K562 (cell line): ENCODE measurements around the gene PRKCB. TPM values are rescaled to one million over a fixed set of nuclear protein-coding genes. Genes with fewer than 3 reads are reported as not detected.

Experiments
- ATAC-seq: fragments of 200-7000 bp; cut with Tn5 transposase; 3 replicates; pipeline ENCODE4 v1.9.1; 2020; ENCODE audit warnings: moderate library complexity
- BruUV-seq: library from RNA; stranded (reverse); fragments of 400-500 nt; replicated peaks from 2 replicates; lab custom pipeline; 2021; lab: Mats Ljungman, UMichigan
- CTCF ChIA-PET: fragments of 300-600 bp; formaldehyde crosslinking; extraction: SDS; loops from one replicate; lab custom pipeline; 2021; ENCODE audit warnings: low intra/inter-chr PET ratio; lab: Yijun Ruan, JAX
- POLR2A ChIA-PET: fragments of 300-600, 350-650 bp; sonication (Branson Sonifier 250); formaldehyde crosslinking; extraction: SDS; loops from one replicate; lab custom pipeline; 2021; ENCODE audit warnings: antibody characterized with exemption, inconsistent platforms; lab: Yijun Ruan, JAX
- DNase-seq, 4 experiments: peaks; one replicate each; pipeline versions ENCODE4 v3.0.0 to v3.0.0-alpha.2; 2011 to 2018; ENCODE audit warnings: low spot score in 3 of 4, mixed read lengths in 3 of 4; ENCODE audit errors: extremely low read depth in 1 of 4
- FAIRE-seq: peaks from 2 replicates; lab custom pipeline; 2011; peaks lifted over from hg19 to GRCh38; lab: Jason Lieb, UNC
- H2AFZ ChIP-seq: 2 replicates; pipeline ENCODE4 v1.6.0; 2011; ENCODE audit warnings: low read depth, low read length, control low read depth, inconsistent platforms
- H3K27ac ChIP-seq: fragments of 200-600 bp; 3 replicates; pipeline ENCODE4 v1.8.0; 2011; ENCODE audit warnings: low read depth, mild to moderate bottlenecking, control low read depth, inconsistent platforms, low read length, moderate library complexity, mixed read lengths; ENCODE audit errors: extremely low read depth
- H3K27me3 ChIP-seq, 2 experiments: fragments of 300-600 bp in 1 of 2; 2 replicates in 1 of 2; 3 replicates in 1 of 2; pipeline versions ENCODE4 v1.6.0 to v1.8.0; 2011; ENCODE audit warnings: inconsistent platforms in 2 of 2, low read length in 2 of 2, mild to moderate bottlenecking in 1 of 2, mixed read lengths in 1 of 2, moderate library complexity in 1 of 2; ENCODE audit not compliant: control insufficient read depth in 2 of 2, insufficient read depth in 2 of 2
- H3K36me3 ChIP-seq: fragments of 300-600 bp; 3 replicates; pipeline ENCODE4 v1.8.0; 2011; ENCODE audit warnings: mild to moderate bottlenecking, low read length, inconsistent platforms; ENCODE audit not compliant: control insufficient read depth, insufficient read depth
- H3K4me1 ChIP-seq, 2 experiments: fragments of 200-600 bp in 1 of 2; replicated peaks in 1 of 2; 2 replicates in 1 of 2; 3 replicates in 1 of 2; pipeline versions ENCODE4 v1.5.1 to v1.8.0; 2011; ENCODE audit warnings: inconsistent platforms in 2 of 2, low read length in 2 of 2, mild to moderate bottlenecking in 1 of 2, mixed read lengths in 1 of 2, moderate library complexity in 1 of 2; ENCODE audit not compliant: control insufficient read depth in 2 of 2, insufficient read depth in 2 of 2
- H3K4me2 ChIP-seq: 2 replicates; pipeline ENCODE4 v1.6.1; 2011; ENCODE audit warnings: low read length, control low read depth, inconsistent platforms, mixed read lengths; ENCODE audit not compliant: insufficient read depth
- H3K4me3 ChIP-seq: fragments of 200-600 bp; sonication (generic), shearing (Covaris generic); 2 replicates; pipeline ENCODE4 v1.5.1; 2016; ENCODE audit warnings: control low read depth, inconsistent platforms
- H3K79me2 ChIP-seq: fragments of 200-600 bp; 3 replicates; pipeline ENCODE4 v1.8.0; 2011; ENCODE audit warnings: low read length, inconsistent platforms; ENCODE audit not compliant: control insufficient read depth, insufficient read depth
- H3K9ac ChIP-seq, 2 experiments: 2 replicates each; pipeline versions ENCODE4 v1.6.0 to v1.6.1; 2011; ENCODE audit warnings: low read depth in 2 of 2, low read length in 2 of 2, control low read depth in 1 of 2, inconsistent platforms in 1 of 2, mild to moderate bottlenecking in 1 of 2, mixed read lengths in 1 of 2; ENCODE audit not compliant: insufficient read depth in 1 of 2
- H3K9me1 ChIP-seq: one replicate; pipeline ENCODE4 v1.6.0; 2011; ENCODE audit warnings: inconsistent platforms, mild to moderate bottlenecking, low read length, moderate library complexity; ENCODE audit not compliant: control insufficient read depth, insufficient read depth
- H3K9me3 ChIP-seq: replicated peaks from 2 replicates; pipeline ENCODE4 v1.5.1; 2011; ENCODE audit warnings: low read depth, low read length, inconsistent platforms; ENCODE audit not compliant: control insufficient read depth, insufficient read depth
- H4K20me1 ChIP-seq: replicated peaks from 2 replicates; pipeline ENCODE4 v1.6.1; 2011; ENCODE audit warnings: low read length, inconsistent platforms, mixed read lengths; ENCODE audit not compliant: control insufficient read depth, insufficient read depth
- CBX1 ChIP-seq: sonication (generic); IDR thresholded peaks from 2 replicates; pipeline ENCODE4 v1.6.1; 2016; ENCODE audit warnings: antibody characterized with exemption, low read depth, mild to moderate bottlenecking
- CREBBP ChIP-seq: IDR thresholded peaks from one replicate; pipeline ENCODE4 v1.6.1; 2012; ENCODE audit warnings: low read depth, mild to moderate bottlenecking, control low read depth, inconsistent platforms, low read length
- CUX1 ChIP-seq: fragments of 200-800 bp; sonication (Bioruptor generic); IDR thresholded peaks from 2 replicates; pipeline ENCODE4 v1.6.1; 2016; ENCODE audit warnings: missing genetic modification characterization, missing compliant biosample characterization
- DACH1 ChIP-seq: fragments of 450-650 bp; IDR thresholded peaks from 2 replicates; pipeline ENCODE4 v1.6.1; 2018; ENCODE audit not compliant: partially characterized antibody
- ERF ChIP-seq: fragments of 450-650 bp; formaldehyde crosslinking; IDR thresholded peaks from 2 replicates; pipeline ENCODE4 v1.4.0; 2020; ENCODE audit warnings: mild to moderate bottlenecking, mixed read lengths
- GTF2E2 ChIP-seq: fragments of 200-800 bp; sonication (Bioruptor generic); IDR thresholded peaks from 2 replicates; pipeline ENCODE4 v1.6.1; 2016; ENCODE audit warnings: missing genetic modification characterization, missing compliant biosample characterization
- GTF3C2 ChIP-seq: IDR thresholded peaks from 3 replicates; pipeline ENCODE4 v1.6.1; 2011; ENCODE audit warnings: borderline replicate concordance, mild to moderate bottlenecking, moderate library complexity; ENCODE audit not compliant: insufficient read length; ENCODE audit errors: extremely low read depth
- JUN ChIP-seq, 2 experiments: sonication (generic) in 1 of 2; formaldehyde crosslinking in 1 of 2; IDR thresholded peaks; 2 replicates each; pipeline versions ENCODE4 v1.6.1 to v1.8.0; 2012 to 2022; ENCODE audit warnings: borderline replicate concordance in 2 of 2, mild to moderate bottlenecking in 2 of 2, improper control_type of control experiment in 1 of 2, low read depth in 1 of 2, low read length in 1 of 2, missing genetic modification reagents in 1 of 2
- MAZ ChIP-seq, 2 experiments: fragments of 450-650 bp in 1 of 2; sonication (generic) in 1 of 2; formaldehyde crosslinking; IDR thresholded peaks in 1 of 2; conservative IDR thresholded peaks in 1 of 2; 2 replicates each; pipeline versions ENCODE4 v1.4.0 to v1.5.0; 2020; ENCODE audit warnings: mild to moderate bottlenecking in 1 of 2, missing genetic modification reagents in 1 of 2
- MECOM ChIP-seq: fragments of 250-450 bp; sonication (Bioruptor Pico); IDR thresholded peaks from 2 replicates; pipeline ENCODE4 v1.8.0; 2022; ENCODE audit warnings: inconsistent platforms
- PHF21A ChIP-seq: fragments of 450-650 bp; IDR thresholded peaks from 2 replicates; pipeline ENCODE4 v1.6.1; 2017; ENCODE audit warnings: low read depth, borderline replicate concordance
- RFX1 ChIP-seq: fragments of 450-650 bp; IDR thresholded peaks from 2 replicates; pipeline ENCODE4 v1.6.1; 2016; ENCODE audit warnings: mild to moderate bottlenecking, moderate library complexity
- SMARCA4 ChIP-seq: fragments of 450-650 bp; IDR thresholded peaks from 2 replicates; pipeline ENCODE4 v1.6.1; 2016
- SMARCC2 ChIP-seq: fragments of 450-650 bp; IDR thresholded peaks from 2 replicates; pipeline ENCODE4 v1.6.1; 2017; ENCODE audit warnings: antibody characterized with exemption, moderate library complexity, mild to moderate bottlenecking, low read depth
- SPI1 ChIP-seq: IDR thresholded peaks from 2 replicates; pipeline ENCODE4 v1.6.1; 2011; ENCODE audit warnings: low read depth, low read length, control low read depth, borderline replicate concordance
- TCFL5 ChIP-seq: fragments of 250-450 bp; sonication (Bioruptor Pico); conservative IDR thresholded peaks from 2 replicates; pipeline ENCODE4 v1.6.1; 2021; ENCODE audit warnings: mild to moderate bottlenecking, moderate library complexity, matching md5 sums
- WGBS: fragments of 100-300 bp; shearing (Covaris generic); methylation state at CpG from one replicate; pipeline ENCODE4 v1.1.6; 2016; ENCODE audit warnings: low coverage, mixed read lengths; ENCODE audit not compliant: insufficient coverage; ENCODE audit errors: missing lambda C conversion rate; 5-methylcytosine and 5-hydroxymethylcytosine counted together
- in situ Hi-C: fragments of 300-500 bp; cut with MboI; formaldehyde crosslinking; loops from 4 replicates; pipeline ENCODE4 v1.15.0; 2018; ENCODE audit warnings: inconsistent platforms, mixed read lengths
- intact Hi-C: fragments of 100-400 bp; cut with micrococcal nuclease; formaldehyde crosslinking; loops from 2 replicates; pipeline ENCODE4 v1.14.2; 2022
- polyA plus RNA-seq, 8 experiments: library from polyadenylated mRNA; depleted of rRNA in 4 of 8; stranded (reverse) in 5 of 8; unstranded in 3 of 8; fragments of >200 nt; fragmentation: Nextera tagmentation in 2 of 8; fragmentation: Illumina TruSeq in 1 of 8; extraction: Ambion mirVana in 2 of 8; extraction: Trizol in 1 of 8; gene quantifications; 2 replicates each; pipeline versions ENCODE4 v1.2.1 to v1.2.3, GENCODE V29; 2011 to 2014; ENCODE audit warnings: inconsistent platforms in 1 of 8, missing spikeins in 1 of 8
- total RNA-seq, 7 experiments: library from RNA; depleted of rRNA in 6 of 7; stranded (reverse); fragments of >200 nt in 6 of 7; fragmentation: Illumina TruSeq in 2 of 7; extraction: Trizol in 2 of 7; gene quantifications; 2 replicates each; pipeline versions ENCODE4 v1.2.1 to v1.2.3, GENCODE V29; 2011 to 2021; ENCODE audit warnings: low replicate concordance in 1 of 7

PRKCB gene
- total and polyA plus RNA-seq, 9 of the 15 experiments (the other 6 are each of a cell fraction or from before 2014, with no cell fraction given), result 49.9 to 276 (median 148) TPM

GRCh38 chr16:23976091-23976490 lies 140.3 kb downstream of the PRKCB start:
- Histone ChIP-seq H3K4me3 (no peak overlapping the region), H4K20me1 (peaks cover 23% of the 10 kb centered on the region), H3K9me1 (peaks cover 8% of the 10 kb centered on the region), H3K9me3 (no peaks in the 10 kb centered on the region), H3K4me2 (no peak overlapping the region), H3K27ac (no peak overlapping the region), H3K9ac (no peak overlapping the region; a peak in 1 of 4 replicates), H3K36me3 (peaks cover 68% of the 10 kb centered on the region; the same call in 2 of the 3 replicates), H3K4me1 (peaks cover 2 to 6% of the 10 kb centered on the region in 2 experiments; a peak in 2 of 5 replicates), H3K79me2 (peaks cover 94% of the 10 kb centered on the region), H3K27me3 (no peaks in the 10 kb centered on the region), H2AFZ (no peak overlapping the region)
- ATAC-seq (no peak), FAIRE-seq (no peak), DNase-seq (no peak)
- in situ Hi-C loops, result no loop called here
- ChIA-PET CTCF (no interaction called here), POLR2A (interaction anchor here (0.6 to 1.1 kb wide), 2 partner anchors 9 kb away, joined by 3 to 4 read pairs; no protein-coding TSS in a partner anchor)
- intact Hi-C loops, result no loop called here
- BruUV-seq, result no TSS peak
- 81% methylated on average over 5 of the region's 5 CpGs for WGBS
- TF ChIP-seq RFX1, result no peak
- no peak for TF ChIP-seq SPI1
- no peak for TF ChIP-seq GTF2E2 (tag)
- no peak for TF ChIP-seq SMARCA4
- TF ChIP-seq CUX1 (CRISPR knock-in tag), result no peak
- TF ChIP-seq MECOM (CRISPR knock-in tag), result no peak
- TF ChIP-seq GTF3C2, result no peak
- TF ChIP-seq CREBBP, result no peak
- TF ChIP-seq ERF (CRISPR knock-in tag), result no peak
- no peak for TF ChIP-seq SMARCC2
- TF ChIP-seq MAZ (CRISPR knock-in tag; conservative IDR thresholded peaks at IDR 0.05 in 1 of 2, IDR thresholded peaks at IDR 0.05 in 1 of 2), result no peak
- TF ChIP-seq TCFL5 (CRISPR knock-in tag), result no peak
- no peak for TF ChIP-seq PHF21A
- no peak for TF ChIP-seq JUN (IDR thresholded peaks at IDR 0.05; ENCODE audit: borderline replicate concordance, low read depth, low read length)
- no peak for TF ChIP-seq JUN (CRISPR knock-in tag; IDR thresholded peaks at IDR 0.05; ENCODE audit: borderline replicate concordance)
- TF ChIP-seq DACH1, result no peak
- TF ChIP-seq CBX1, result no peak
